ENCODE measurements around the gene CHRNB2.

DNA sequence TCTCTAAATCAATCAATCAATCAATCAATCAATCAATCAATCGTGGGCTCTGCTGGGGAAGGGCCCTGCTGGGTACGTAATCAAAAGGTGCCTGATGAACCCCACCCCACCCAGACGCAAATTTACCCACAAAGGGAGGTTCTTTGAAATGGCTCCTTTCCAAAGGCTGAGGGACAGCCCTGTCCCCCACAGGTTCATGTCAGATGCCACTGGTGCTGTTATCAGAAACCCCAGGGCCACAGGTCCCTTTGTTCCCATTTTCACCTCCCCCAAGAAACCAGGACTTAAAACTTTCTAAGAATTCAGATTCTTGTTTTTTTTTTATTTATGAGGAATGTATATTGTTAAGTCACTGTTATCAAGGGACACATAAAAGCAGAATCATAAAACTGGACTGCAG lies 14.2 kb downstream of the CHRNB2 start:
- TF ChIP-seq, protein P1, sequence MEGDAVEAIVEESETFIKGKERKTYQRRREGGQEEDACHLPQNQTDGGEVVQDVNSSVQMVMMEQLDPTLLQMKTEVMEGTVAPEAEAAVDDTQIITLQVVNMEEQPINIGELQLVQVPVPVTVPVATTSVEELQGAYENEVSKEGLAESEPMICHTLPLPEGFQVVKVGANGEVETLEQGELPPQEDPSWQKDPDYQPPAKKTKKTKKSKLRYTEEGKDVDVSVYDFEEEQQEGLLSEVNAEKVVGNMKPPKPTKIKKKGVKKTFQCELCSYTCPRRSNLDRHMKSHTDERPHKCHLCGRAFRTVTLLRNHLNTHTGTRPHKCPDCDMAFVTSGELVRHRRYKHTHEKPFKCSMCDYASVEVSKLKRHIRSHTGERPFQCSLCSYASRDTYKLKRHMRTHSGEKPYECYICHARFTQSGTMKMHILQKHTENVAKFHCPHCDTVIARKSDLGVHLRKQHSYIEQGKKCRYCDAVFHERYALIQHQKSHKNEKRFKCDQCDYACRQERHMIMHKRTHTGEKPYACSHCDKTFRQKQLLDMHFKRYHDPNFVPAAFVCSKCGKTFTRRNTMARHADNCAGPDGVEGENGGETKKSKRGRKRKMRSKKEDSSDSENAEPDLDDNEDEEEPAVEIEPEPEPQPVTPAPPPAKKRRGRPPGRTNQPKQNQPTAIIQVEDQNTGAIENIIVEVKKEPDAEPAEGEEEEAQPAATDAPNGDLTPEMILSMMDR (conservative IDR thresholded peaks at IDR 0.05; ENCODE audit: low read length): no peak
- no peak for TF ChIP-seq EZH2phosphoT487 (IDR thresholded peaks at IDR 0.05; ENCODE audit: borderline replicate concordance)
